GM18502 (cell line): ENCODE data around the gene GRIK1.
A peak's percentile ranks its signal among the peaks of the same experiment; 100 is the strongest.

Source experiments
- ATAC-seq: cut with Tn5 transposase; IDR thresholded peaks from one replicate; pipeline ENCODE4 v1.9.1; 2021; ENCODE audit warnings: mild to moderate bottlenecking; ENCODE audit not compliant: unreplicated experiment, poor library complexity

GRIK1 gene

DNA sequence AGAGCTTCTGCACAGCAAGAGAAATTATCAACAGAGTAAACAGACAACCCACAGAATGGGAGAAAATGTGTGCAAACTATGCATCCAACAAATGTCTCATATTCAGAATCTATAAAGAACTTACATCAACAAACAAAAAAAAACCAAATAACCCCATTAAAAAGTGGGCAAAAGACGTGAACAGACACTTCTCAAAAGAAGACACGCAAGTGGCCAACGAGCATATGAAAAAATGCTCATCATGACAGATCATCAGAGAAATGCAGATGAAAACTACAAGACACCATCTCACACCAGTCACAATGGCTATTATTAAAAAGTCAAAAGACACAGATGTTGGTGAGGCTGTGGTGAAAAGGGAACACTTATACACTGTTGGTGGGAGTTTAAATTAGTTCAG, 257.0 kb downstream of the GRIK1 start:
- no peak for ATAC-seq

DNA sequence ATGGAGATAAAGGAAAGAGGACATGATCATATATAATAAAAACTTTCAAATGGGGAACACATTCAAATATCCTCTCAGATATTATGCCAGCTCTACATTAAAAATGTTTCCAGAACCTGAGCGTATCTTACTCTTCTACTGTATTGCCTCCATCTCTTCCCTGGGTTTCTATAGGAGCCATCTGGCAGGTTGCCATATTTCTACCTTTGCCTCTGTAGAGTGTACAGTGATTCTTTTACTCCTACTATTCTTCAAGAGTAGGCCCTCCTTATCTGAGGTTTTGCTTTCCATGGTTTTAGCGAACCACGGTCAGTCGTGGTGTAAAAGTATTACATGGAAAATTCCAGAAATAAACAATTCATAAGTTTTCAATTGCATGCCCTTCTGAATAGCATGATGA, 259.5 kb downstream of the GRIK1 start:
- ATAC-seq: no peak

- ATAC-seq: no peak
These were observed 261.2 kb downstream of the GRIK1 start for GRCh38 chr21:29678626-29679025.

GRCh38 chr21:29677326-29677725, 262.5 kb downstream of the GRIK1 start:
- ATAC-seq: peak; percentile 69

- ATAC-seq: no peak
These were observed 263.4 kb downstream of the GRIK1 start for GRCh38 chr21:29676395-29676794.

GRCh38 chr21:29675451-29675850, 264.3 kb downstream of the GRIK1 start:
- ATAC-seq: no peak

DNA sequence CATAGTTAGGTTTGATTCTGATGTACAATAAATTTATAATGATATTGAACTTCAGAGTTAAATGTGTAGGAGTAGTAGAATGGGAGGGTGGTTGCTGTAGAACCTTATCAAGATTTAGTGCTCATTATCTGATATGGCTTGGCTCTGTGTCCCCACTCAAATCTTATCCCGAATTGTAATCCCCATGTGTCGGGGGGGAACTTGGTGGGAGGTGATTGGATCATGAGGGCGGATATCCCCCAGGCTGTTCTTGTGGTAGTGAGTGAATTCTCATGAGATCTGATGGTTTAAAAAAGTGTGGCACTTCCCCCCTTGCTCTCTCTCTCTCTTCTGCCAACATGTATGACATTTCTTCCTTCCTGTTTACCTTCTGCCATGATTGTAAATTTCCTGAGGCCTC, 265.5 kb downstream of the GRIK1 start:
- ATAC-seq: no peak

- no peak for ATAC-seq
These were observed 266.6 kb downstream of the GRIK1 start for GRCh38 chr21:29673096-29673610.

DNA sequence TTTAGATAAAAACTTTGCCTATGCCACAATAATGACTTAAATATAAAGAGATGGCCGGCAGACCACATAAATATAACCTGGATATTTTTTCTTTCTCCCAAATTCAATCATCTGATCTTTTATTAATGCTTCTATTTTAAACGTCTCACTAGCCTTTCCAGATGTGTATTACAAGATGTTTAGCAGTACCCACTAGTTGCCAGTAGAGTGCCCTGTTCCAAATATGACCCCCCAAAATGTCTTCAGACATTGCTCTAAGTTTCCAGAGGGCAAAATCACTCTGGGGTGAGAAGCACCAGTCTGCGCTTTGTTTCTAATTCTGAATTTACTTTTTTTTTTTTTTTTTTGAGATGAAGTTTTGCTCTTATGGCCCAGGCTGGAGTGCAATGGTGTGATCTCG, 268.1 kb downstream of the GRIK1 start:
- no peak for ATAC-seq

DNA sequence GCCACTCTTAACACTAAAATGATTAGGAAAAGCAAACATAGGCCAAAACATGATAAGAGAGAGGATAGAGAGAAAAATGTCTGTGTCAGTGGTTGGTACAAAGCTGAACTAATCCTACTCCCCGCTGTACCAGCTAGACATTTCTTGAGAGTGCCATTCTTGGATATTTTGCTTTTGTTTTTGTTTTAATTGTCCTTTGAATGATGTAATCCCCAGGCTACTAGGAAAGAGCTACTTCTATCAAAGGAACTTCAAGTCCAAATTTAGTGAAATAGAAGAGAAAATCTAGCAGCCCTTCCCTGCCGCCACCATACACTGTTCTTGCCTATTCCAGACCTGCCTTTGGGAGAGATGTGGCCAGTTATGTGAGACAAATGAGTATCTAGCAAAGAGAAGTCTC, 269.6 kb downstream of the GRIK1 start:
- no peak for ATAC-seq

DNA sequence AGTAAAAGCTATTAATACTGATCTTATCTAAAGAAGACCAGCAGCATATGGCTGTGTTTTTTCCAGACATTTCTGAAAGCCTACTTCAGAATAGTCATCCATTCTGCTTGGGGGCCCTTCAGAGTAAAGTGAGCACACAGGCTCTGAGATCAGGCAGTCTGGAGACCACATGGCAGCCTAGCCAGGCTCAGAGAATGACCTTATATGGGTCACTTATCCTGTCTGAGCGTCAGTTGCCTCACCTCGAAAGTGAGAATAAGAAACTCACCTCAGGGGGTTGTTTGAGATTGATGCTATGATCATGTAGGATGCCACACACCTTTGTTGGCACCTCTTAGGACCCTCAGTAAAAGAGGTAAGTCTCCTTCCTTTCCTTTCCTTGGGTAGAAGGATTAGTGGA, 270.4 kb downstream of the GRIK1 start:
- no peak for ATAC-seq

GRCh38 chr21:29667651-29668050, 272.1 kb downstream of the GRIK1 start:
- ATAC-seq: no peak

GRCh38 chr21:29664615-29665014, 275.2 kb downstream of the GRIK1 start:
- ATAC-seq: no peak

DNA sequence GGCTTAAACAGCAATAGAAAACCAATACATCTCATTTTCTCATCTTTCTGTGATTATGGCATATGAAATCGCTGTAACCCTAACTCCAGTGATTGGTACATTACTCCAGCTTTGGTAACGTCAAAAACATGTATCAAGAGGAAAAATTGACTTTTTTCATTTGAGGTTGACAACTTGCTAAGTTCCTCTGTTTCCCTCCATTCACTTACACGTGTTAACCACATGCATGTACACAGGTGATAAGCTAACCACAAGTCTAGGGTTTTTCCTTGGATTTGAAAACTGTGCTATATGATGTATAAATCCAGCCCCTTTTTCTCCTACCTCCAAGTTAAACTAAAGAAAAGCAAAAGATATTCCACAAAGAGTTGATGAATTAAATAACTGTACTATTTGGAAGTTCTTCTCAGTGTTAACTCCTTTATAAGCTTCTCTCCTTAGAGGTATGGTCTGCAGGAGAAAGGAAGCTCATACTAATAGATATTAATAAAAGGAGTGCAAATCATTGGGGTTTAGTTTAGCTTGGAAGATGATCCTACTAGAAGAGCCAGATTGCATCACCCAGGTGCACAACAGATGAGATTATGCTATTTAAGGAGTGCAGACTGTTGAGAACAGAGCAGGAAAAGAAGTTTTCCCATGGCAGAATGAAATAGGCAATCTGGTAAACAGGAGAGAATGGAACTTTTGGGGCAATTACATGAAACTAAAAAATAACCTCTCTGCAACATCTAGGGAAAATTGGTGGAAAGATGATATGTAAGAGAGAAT, 277.9 kb downstream of the GRIK1 start:
- no peak for ATAC-seq

GRCh38 chr21:29660047-29660720, 279.6 kb downstream of the GRIK1 start:
- ATAC-seq: no peak

DNA sequence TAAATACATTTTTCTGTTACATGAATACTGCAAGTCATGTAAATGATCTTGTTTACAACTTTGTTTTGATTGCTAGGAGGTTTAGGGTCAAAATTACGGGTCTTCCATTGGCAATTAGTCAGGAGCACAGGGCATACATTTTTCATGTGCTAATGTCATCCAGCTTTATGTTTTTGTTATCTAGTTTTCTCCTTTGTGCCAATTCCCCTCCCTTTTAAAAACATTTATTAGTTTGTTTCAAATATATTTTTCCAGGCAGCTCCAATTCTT, 280.9 kb downstream of the GRIK1 start:
- ATAC-seq: no peak

DNA sequence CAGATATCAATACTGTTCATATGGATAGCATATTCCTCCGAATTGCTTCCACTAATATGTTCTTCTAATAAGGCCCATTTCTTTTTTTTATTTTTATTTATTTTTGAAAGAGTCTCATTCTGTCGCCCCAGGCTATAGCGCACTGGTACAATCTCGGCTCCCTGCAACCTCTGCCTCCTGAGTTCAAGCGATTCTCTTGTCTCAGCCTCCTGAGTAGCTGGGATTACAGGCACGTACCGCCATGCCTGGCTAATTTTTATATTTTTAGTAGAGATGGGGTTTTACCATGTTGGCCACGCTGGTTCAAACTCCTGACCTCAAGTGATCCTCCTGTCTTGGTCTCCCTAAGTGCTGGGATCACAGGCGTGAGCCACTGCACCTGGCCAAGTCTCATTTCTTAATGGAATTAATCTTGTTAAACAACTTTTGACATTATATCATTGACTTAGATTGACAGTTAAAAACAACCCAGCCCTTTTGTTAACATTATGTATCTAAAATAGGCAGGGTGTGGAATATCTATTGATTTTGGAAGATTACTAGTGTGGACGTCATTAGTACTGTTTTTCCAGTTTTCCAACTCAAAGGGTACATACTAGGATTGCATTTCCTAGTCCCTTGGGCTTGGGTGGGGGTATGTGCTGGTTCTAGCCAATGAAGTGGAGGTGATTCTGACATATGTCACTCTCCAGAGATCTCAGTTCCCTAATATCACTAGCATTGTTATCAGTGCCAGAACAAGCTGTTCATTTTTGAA, 281.4 kb downstream of the GRIK1 start:
- no peak for ATAC-seq

- ATAC-seq: no peak
These were observed 282.4 kb downstream of the GRIK1 start for GRCh38 chr21:29657240-29657989.

- ATAC-seq: peak; percentile 60
These were observed 283.1 kb downstream of the GRIK1 start for GRCh38 chr21:29656504-29657239.

DNA sequence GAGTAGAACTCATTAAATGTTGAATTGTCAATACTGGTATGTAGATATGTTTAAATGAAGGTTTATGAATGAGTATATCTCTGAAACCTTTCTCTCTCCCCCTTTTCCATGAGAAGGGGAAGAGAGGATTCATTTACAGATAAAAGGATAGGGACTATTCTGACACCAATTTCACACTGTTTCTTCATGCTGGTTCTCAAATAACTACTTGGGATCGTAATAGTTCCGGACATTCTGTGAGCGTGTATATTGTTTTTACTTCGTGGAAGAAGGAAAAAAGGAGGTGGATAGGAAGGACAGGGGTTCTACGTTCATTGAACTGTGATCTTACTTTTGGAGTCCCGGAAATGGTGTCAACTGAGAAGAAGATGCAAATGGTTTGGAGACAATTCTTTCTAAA, 284.2 kb downstream of the GRIK1 start:
- ATAC-seq: no peak
